Activated CD4-positive, alpha-beta T cell treated with anti-CD3 and anti-CD28 coated beads, Interleukin-2, amount 50 U/mL, for 16 hours (primary cell): ENCODE measurements around the gene AGL.
"Not testable (repeated sequence)": the region's sequence is repeated elsewhere in the genome, so short reads cannot be mapped to it uniquely, and the experiment has no call there.

Experiments used
- DNase-seq: peaks from one replicate; pipeline ENCODE4 v3.0.0-alpha.2; 2020

AGL gene

GRCh38 chr1:99950486-99950885 lies 100.3 kb downstream of the AGL start:
- no peak for DNase-seq

- DNase-seq: no peak
These were observed 102.4 kb downstream of the AGL start for GRCh38 chr1:99952522-99952921.

GRCh38 chr1:99955375-99955774 lies 105.2 kb downstream of the AGL start:
- no peak for DNase-seq

- DNase-seq: no peak
These were observed 106.6 kb downstream of the AGL start for GRCh38 chr1:99956755-99957154.

- no peak for DNase-seq
These were observed 107.7 kb downstream of the AGL start for GRCh38 chr1:99957818-99958217.

GRCh38 chr1:99959189-99959705 lies 109.1 kb downstream of the AGL start:
- not testable (repeated sequence) for DNase-seq

GRCh38 chr1:99960260-99960659 lies 110.1 kb downstream of the AGL start:
- not testable (repeated sequence) for DNase-seq

GRCh38 chr1:99963041-99963795 lies 113.1 kb downstream of the AGL start:
- DNase-seq: no peak

- DNase-seq: no peak
These were observed 114.6 kb downstream of the AGL start for GRCh38 chr1:99964806-99965205.

GRCh38 chr1:99965646-99966375 lies 115.7 kb downstream of the AGL start:
- DNase-seq: no peak

- DNase-seq: no peak
These were observed 118.1 kb downstream of the AGL start for GRCh38 chr1:99968214-99968613.

GRCh38 chr1:99969260-99969728 lies 119.1 kb downstream of the AGL start:
- no peak for DNase-seq

GRCh38 chr1:99969729-99970621 lies 119.8 kb downstream of the AGL start, which contains the start of gene SLC35A3:
Gene SLC35A3 (plus strand): TSS chr1:99969996. CDS start chr1:99993555, 23,559 bp downstream.
- DNase-seq: peak; percentile 85

GRCh38 chr1:99970713-99971255 lies 120.6 kb downstream of the AGL start:
- DNase-seq: no peak

GRCh38 chr1:99972066-99972465 lies 121.9 kb downstream of the AGL start:
- DNase-seq: not testable (repeated sequence)
